H1 (cell line): ENCODE data around the gene RCC1. TPM values are rescaled to one million over a fixed set of nuclear protein-coding genes. Genes with fewer than 3 reads are reported as not detected.

ENCODE experiments used
- ATF3 ChIP-seq: IDR thresholded peaks from 2 replicates; pipeline ENCODE4 v1.6.1; 2011; ENCODE audit warnings: low read depth, mild to moderate bottlenecking, low read length; ENCODE audit not compliant: insufficient read depth
- CBX5 ChIP-seq: fragments of 300-800, 300-1000 bp; sonication (generic); IDR thresholded peaks from 2 replicates; pipeline ENCODE4 v1.7.1; 2016; ENCODE audit warnings: antibody characterized with exemption, low read length, low read depth
- CHD2 ChIP-seq: IDR thresholded peaks from 2 replicates; pipeline ENCODE4 v1.6.1; 2012; ENCODE audit warnings: low read length, improper control_type of control experiment
- EP300 ChIP-seq, 2 experiments: IDR thresholded peaks; 1 replicate in 1 of 2; 2 replicates in 1 of 2; pipeline ENCODE4 v1.6.1; 2011 to 2012; ENCODE audit warnings: low read depth in 2 of 2, low read length in 2 of 2, mild to moderate bottlenecking in 2 of 2, borderline replicate concordance in 1 of 2, inconsistent platforms in 1 of 2, moderate library complexity in 1 of 2
- JUND ChIP-seq: IDR thresholded peaks from 2 replicates; pipeline ENCODE4 v1.6.1; 2011; ENCODE audit warnings: mild to moderate bottlenecking, improper control_type of control experiment, low read length
- KDM5A ChIP-seq: fragments of 200-600 bp; IDR thresholded peaks from 2 replicates; pipeline ENCODE4 v1.7.1; 2012; ENCODE audit warnings: mild to moderate bottlenecking, low read length, inconsistent platforms, mixed read lengths
- NRF1 ChIP-seq: IDR thresholded peaks from 2 replicates; pipeline ENCODE4 v1.6.1; 2011; ENCODE audit warnings: mild to moderate bottlenecking, low read depth, low read length, improper control_type of control experiment
- POLR2A ChIP-seq, 2 experiments: IDR thresholded peaks; 1 replicate in 1 of 2; 2 replicates in 1 of 2; pipeline ENCODE4 v1.6.1; 2011; ENCODE audit warnings: low read depth in 2 of 2, low read length in 2 of 2, mild to moderate bottlenecking in 2 of 2; ENCODE audit errors: control extremely low read depth in 1 of 2
- POLR2AphosphoS5 ChIP-seq: IDR thresholded peaks from 2 replicates; pipeline ENCODE4 v1.6.1; 2011; ENCODE audit warnings: low read depth, low read length
- SAP30 ChIP-seq: fragments of 300-600 bp; sonication (generic); IDR thresholded peaks from 2 replicates; pipeline ENCODE4 v1.7.1; 2012; ENCODE audit warnings: low read length, moderate library complexity, mild to moderate bottlenecking, inconsistent platforms; ENCODE audit not compliant: insufficient read depth, insufficient replicate concordance
- SP2 ChIP-seq: IDR thresholded peaks from 2 replicates; pipeline ENCODE4 v1.6.1; 2012; ENCODE audit warnings: mild to moderate bottlenecking, low read length, inconsistent platforms
- SP4 ChIP-seq: IDR thresholded peaks from 2 replicates; pipeline ENCODE4 v1.6.1; 2012; ENCODE audit warnings: low read length, inconsistent platforms
- TAF7 ChIP-seq: optimal IDR thresholded peaks from 2 replicates; pipeline ENCODE3; 2011; ENCODE audit warnings: low read depth, mild to moderate bottlenecking, inconsistent platforms, low read length, moderate library complexity, borderline replicate concordance
- polyA plus RNA-seq, 7 experiments: library from polyadenylated mRNA; depleted of rRNA in 3 of 7; stranded (reverse) in 5 of 7; unstranded in 2 of 7; fragments of >200 nt in 5 of 7; fragments of 200-250 nt in 2 of 7; gene quantifications; 1 replicate in 5 of 7; 2 replicates in 1 of 7; 4 replicates in 1 of 7; pipeline versions ENCODE4 v1.2.1 to v1.2.3, GENCODE V29; 2011 to 2013; ENCODE audit warnings: missing spikeins in 2 of 7, mixed read lengths in 2 of 7
- total RNA-seq: library from RNA; stranded (reverse); fragmentation: NEBNext Ultra II Directional; extraction: Animal tissue kit (Norgen Biotek cat#: 25700); gene quantifications from 2 replicates; pipeline ENCODE4 v1.2.1, GENCODE V29; 2021

RCC1 gene
- total and polyA plus RNA-seq, 2 of the 8 experiments (the other 6 are each of a cell fraction or from before 2014, with no cell fraction given): 48.5 to 98.4 TPM

- TF ChIP-seq NRF1 (peak; percentile 21; the same call in 1 of the 2 replicates), EP300 (IDR thresholded peaks at IDR 0.05; ENCODE audit: borderline replicate concordance in 1 of 2, low read depth in 2 of 2, low read length in 2 of 2) (0 out of 3 replicates have a peak, but pooled peaks of 1 of the 2 experiments have one; percentile 4), SAP30 (no peak), CHD2 (peak; percentile 9), SP2 (no peak), POLR2AphosphoS5 (peak; percentile 94; the same call in 1 of the 2 replicates), KDM5A (no peak), POLR2A (IDR thresholded peaks at IDR 0.05; ENCODE audit: control extremely low read depth in 1 of 2, low read depth in 2 of 2, low read length in 2 of 2) (no peak; a peak in 1 of 3 replicates), ATF3 (no peak), CBX5 (no peak), JUND (no peak), SP4 (no peak), TAF7 (peak; percentile 36)
Measured at GRCh38 chr1:28509705-28510272, 3.9 kb downstream of the RCC1 start (continued).
